ENCODE results near the gene FMO5.

The FMO5 gene

DNA sequence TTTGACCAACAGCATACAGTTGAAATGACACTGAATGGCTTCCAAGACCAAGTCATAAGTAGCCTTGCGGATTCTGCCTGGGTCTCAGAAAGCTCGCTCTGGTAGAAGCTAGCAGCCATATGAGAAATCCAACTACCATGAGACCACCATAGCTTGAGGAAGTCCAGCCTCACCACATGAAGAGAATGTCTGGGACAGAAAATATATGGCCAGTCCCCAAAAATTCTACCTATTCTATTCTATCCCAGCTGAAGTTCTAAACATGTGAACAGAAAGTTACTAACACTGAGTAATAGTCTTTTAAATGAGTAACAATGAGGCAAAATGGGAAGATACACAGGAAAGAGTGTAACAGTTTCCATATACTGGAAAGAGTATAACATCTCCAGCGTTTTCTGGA is 9.0 kb downstream of the FMO5 start:
- H3K9me3 ChIP-seq (ENCODE audit: control insufficient read depth, insufficient read depth, low read depth, low read length), result no peaks in the 10 kb centered on the region
- no peaks in the 10 kb centered on the region for H3K4me1 ChIP-seq (ENCODE audit: control insufficient read depth, insufficient read depth, low read length)
- no peak overlapping the region for H3K4me3 ChIP-seq (ENCODE audit: low read depth, low read length)
- POLR2A ChIA-PET, result no interaction called here
- H3K36me3 ChIP-seq (ENCODE audit: control insufficient read depth in 2 of 2, insufficient read depth in 1 of 2, low read length in 2 of 2), result no peaks in the 10 kb centered on the region
- TF ChIP-seq, protein P1, sequence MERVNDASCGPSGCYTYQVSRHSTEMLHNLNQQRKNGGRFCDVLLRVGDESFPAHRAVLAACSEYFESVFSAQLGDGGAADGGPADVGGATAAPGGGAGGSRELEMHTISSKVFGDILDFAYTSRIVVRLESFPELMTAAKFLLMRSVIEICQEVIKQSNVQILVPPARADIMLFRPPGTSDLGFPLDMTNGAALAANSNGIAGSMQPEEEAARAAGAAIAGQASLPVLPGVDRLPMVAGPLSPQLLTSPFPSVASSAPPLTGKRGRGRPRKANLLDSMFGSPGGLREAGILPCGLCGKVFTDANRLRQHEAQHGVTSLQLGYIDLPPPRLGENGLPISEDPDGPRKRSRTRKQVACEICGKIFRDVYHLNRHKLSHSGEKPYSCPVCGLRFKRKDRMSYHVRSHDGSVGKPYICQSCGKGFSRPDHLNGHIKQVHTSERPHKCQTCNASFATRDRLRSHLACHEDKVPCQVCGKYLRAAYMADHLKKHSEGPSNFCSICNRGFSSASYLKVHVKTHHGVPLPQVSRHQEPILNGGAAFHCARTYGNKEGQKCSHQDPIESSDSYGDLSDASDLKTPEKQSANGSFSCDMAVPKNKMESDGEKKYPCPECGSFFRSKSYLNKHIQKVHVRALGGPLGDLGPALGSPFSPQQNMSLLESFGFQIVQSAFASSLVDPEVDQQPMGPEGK (tag by site-specific recombination; IDR thresholded peaks at IDR 0.05), result no peak
- TF ChIP-seq ZNF416 (tag by site-specific recombination; IDR thresholded peaks at IDR 0.05) (no peak), ZNF266 (tag by site-specific recombination; IDR thresholded peaks at IDR 0.05; ENCODE audit: low read depth) (no peak), SP7 (tag by site-specific recombination; IDR thresholded peaks at IDR 0.05) (no peak), ZNF366 (tag by site-specific recombination; conservative IDR thresholded peaks at IDR 0.05) (no peak), ZNF623 (tag by site-specific recombination; IDR thresholded peaks at IDR 0.05) (no peak), ZNF311 (tag by site-specific recombination; IDR thresholded peaks at IDR 0.05; ENCODE audit: borderline replicate concordance) (no peak), SP3 (tag by site-specific recombination; IDR thresholded peaks at IDR 0.05) (no peak), ZFHX2 (tag by site-specific recombination; conservative IDR thresholded peaks at IDR 0.05) (no peak), YY1 (tag by site-specific recombination; IDR thresholded peaks at IDR 0.05) (no peak), PRDM1 (tag by site-specific recombination; IDR thresholded peaks at IDR 0.05) (no peak), EGR2 (tag by site-specific recombination; IDR thresholded peaks at IDR 0.05; ENCODE audit: low read depth) (no peak), ZNF548 (tag by site-specific recombination; IDR thresholded peaks at IDR 0.05) (no peak), ZNF175 (tag by site-specific recombination; IDR thresholded peaks at IDR 0.05) (no peak)
- TF ChIP-seq, protein P2, sequence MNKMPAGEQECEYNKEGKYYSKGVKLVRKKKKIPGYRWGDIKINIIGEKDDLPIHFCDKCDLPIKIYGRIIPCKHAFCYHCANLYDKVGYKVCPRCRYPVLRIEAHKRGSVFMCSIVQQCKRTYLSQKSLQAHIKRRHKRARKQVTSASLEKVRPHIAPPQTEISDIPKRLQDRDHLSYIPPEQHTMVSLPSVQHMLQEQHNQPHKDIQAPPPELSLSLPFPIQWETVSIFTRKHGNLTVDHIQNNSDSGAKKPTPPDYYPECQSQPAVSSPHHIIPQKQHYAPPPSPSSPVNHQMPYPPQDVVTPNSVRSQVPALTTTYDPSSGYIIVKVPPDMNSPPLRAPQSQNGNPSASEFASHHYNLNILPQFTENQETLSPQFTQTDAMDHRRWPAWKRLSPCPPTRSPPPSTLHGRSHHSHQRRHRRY (tag by site-specific recombination; IDR thresholded peaks at IDR 0.05), result no peak
- TF ChIP-seq, protein P3, sequence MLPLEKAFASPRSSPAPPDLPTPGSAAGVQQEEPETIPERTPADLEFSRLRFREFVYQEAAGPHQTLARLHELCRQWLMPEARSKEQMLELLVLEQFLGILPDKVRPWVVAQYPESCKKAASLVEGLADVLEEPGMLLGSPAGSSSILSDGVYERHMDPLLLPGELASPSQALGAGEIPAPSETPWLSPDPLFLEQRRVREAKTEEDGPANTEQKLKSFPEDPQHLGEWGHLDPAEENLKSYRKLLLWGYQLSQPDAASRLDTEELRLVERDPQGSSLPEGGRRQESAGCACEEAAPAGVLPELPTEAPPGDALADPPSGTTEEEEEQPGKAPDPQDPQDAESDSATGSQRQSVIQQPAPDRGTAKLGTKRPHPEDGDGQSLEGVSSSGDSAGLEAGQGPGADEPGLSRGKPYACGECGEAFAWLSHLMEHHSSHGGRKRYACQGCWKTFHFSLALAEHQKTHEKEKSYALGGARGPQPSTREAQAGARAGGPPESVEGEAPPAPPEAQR (tag by site-specific recombination; IDR thresholded peaks at IDR 0.05), result no peak
- no peak overlapping the region for H3K27ac ChIP-seq (ENCODE audit: extremely low read depth, low read depth, low read length)
- CTCF ChIA-PET, result interaction anchor here (0.5 kb wide), 1 partner anchor 15 kb away, joined by 3 read pairs; no protein-coding TSS in a partner anchor

DNA sequence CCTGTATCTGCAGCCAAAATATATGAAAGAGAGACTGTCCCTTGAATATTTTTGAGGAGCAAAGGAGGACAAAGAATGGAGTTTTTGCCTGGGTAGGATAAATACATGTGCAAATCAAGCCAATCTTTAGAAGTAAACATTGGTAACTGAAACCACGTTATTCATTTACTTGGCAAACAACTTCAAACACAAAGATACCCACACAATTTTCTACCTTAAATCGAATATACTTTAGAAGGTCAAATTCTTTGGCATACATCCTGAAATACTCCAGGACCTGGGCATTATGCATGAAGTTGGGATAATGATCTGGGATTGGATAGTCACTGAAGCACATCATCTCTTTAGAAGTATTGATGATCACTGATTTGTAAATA is 9.6 kb downstream of the FMO5 start:
- Histone ChIP-seq H3K9me3 (ENCODE audit: control insufficient read depth, insufficient read depth, low read depth, low read length) (no peaks in the 10 kb centered on the region), H3K4me1 (ENCODE audit: control insufficient read depth, insufficient read depth, low read length) (no peaks in the 10 kb centered on the region), H3K36me3 (ENCODE audit: control insufficient read depth in 2 of 2, insufficient read depth in 1 of 2, low read length in 2 of 2) (no peaks in the 10 kb centered on the region), H3K4me3 (ENCODE audit: low read depth, low read length) (no peak overlapping the region), H3K27ac (ENCODE audit: extremely low read depth, low read depth, low read length) (no peak overlapping the region)
- ChIA-PET POLR2A (no interaction called here), CTCF (no interaction called here)
- TF ChIP-seq ZNF768 (tag by site-specific recombination; IDR thresholded peaks at IDR 0.05) (no peak), YY1 (tag by site-specific recombination; IDR thresholded peaks at IDR 0.05) (no peak), WT1 (tag by site-specific recombination; IDR thresholded peaks at IDR 0.05) (no peak), ZBTB17 (tag by site-specific recombination; IDR thresholded peaks at IDR 0.05) (no peak), ZNF664 (tag by site-specific recombination; IDR thresholded peaks at IDR 0.05) (no peak), ZNF521 (tag by site-specific recombination; IDR thresholded peaks at IDR 0.05) (no peak), ZNF776 (tag by site-specific recombination; IDR thresholded peaks at IDR 0.05; ENCODE audit: borderline replicate concordance) (no peak), ZNF211 (tag by site-specific recombination; IDR thresholded peaks at IDR 0.05; ENCODE audit: low read depth) (no peak), ZNF701 (tag by site-specific recombination; IDR thresholded peaks at IDR 0.05) (no peak), ZNF16 (tag by site-specific recombination; IDR thresholded peaks at IDR 0.05; ENCODE audit: low read depth) (no peak), ZNF335 (tag by site-specific recombination; conservative IDR thresholded peaks at IDR 0.05) (no peak)
- TF ChIP-seq, protein P4, sequence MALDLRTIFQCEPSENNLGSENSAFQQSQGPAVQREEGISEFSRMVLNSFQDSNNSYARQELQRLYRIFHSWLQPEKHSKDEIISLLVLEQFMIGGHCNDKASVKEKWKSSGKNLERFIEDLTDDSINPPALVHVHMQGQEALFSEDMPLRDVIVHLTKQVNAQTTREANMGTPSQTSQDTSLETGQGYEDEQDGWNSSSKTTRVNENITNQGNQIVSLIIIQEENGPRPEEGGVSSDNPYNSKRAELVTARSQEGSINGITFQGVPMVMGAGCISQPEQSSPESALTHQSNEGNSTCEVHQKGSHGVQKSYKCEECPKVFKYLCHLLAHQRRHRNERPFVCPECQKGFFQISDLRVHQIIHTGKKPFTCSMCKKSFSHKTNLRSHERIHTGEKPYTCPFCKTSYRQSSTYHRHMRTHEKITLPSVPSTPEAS (tag by site-specific recombination; IDR thresholded peaks at IDR 0.05), result no peak
- TF ChIP-seq, protein P5, sequence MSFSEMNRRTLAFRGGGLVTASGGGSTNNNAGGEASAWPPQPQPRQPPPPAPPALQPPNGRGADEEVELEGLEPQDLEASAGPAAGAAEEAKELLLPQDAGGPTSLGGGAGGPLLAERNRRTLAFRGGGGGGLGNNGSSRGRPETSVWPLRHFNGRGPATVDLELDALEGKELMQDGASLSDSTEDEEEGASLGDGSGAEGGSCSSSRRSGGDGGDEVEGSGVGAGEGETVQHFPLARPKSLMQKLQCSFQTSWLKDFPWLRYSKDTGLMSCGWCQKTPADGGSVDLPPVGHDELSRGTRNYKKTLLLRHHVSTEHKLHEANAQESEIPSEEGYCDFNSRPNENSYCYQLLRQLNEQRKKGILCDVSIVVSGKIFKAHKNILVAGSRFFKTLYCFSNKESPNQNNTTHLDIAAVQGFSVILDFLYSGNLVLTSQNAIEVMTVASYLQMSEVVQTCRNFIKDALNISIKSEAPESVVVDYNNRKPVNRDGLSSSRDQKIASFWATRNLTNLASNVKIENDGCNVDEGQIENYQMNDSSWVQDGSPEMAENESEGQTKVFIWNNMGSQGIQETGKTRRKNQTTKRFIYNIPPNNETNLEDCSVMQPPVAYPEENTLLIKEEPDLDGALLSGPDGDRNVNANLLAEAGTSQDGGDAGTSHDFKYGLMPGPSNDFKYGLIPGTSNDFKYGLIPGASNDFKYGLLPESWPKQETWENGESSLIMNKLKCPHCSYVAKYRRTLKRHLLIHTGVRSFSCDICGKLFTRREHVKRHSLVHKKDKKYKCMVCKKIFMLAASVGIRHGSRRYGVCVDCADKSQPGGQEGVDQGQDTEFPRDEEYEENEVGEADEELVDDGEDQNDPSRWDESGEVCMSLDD (tag by site-specific recombination; IDR thresholded peaks at IDR 0.05), result no peak
- TF ChIP-seq, protein P6, sequence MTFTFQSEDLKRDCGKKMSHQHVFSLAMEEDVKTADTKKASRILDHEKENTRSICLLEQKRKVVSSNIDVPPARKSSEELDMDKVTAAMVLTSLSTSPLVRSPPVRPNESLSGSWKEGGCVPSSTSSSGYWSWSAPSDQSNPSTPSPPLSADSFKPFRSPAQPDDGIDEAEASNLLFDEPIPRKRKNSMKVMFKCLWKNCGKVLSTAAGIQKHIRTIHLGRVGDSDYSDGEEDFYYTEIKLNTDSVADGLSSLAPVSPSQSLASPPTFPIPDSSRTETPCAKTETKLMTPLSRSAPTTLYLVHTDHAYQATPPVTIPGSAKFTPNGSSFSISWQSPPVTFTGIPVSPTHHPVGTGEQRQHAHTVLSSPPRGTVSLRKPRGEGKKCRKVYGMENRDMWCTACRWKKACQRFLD (tag by site-specific recombination; IDR thresholded peaks at IDR 0.05), result no peak
